Neutrophil (primary cell): ENCODE measurements around the gene ING1.

Source experiments
- H3K27ac ChIP-seq: fragments of 200-600 bp; sonication (generic); 2 replicates; pipeline ENCODE4 v1.5.1; 2016; ENCODE audit warnings: mild to moderate bottlenecking, moderate library complexity
- H3K27me3 ChIP-seq: fragments of 200-600 bp; sonication (generic); 2 replicates; pipeline ENCODE4 v1.6.0; 2016; ENCODE audit warnings: mild to moderate bottlenecking
- H3K36me3 ChIP-seq: fragments of 200-600 bp; sonication (generic); 2 replicates; pipeline ENCODE4 v1.5.1; 2017
- H3K4me1 ChIP-seq, 2 experiments: fragments of 200-600 bp in 1 of 2; sonication (generic) in 1 of 2; 1 replicate in 1 of 2; 2 replicates in 1 of 2; pipeline versions ENCODE4 v1.5.1 to v1.6.1; 2013 to 2016; ENCODE audit warnings: low read depth in 1 of 2, low read length in 1 of 2, mild to moderate bottlenecking in 1 of 2, moderate library complexity in 1 of 2; ENCODE audit not compliant: control insufficient read depth in 1 of 2, insufficient read depth in 1 of 2
- H3K4me3 ChIP-seq, 2 experiments: fragments of 200-600 bp in 1 of 2; sonication (generic) in 1 of 2; 1 replicate in 1 of 2; 2 replicates in 1 of 2; pipeline ENCODE4 v1.5.1; 2013 to 2016; ENCODE audit warnings: low read depth in 1 of 2, low read length in 1 of 2, mild to moderate bottlenecking in 1 of 2, moderate library complexity in 1 of 2
- H3K9me3 ChIP-seq: fragments of 200-600 bp; sonication (generic); 2 replicates; pipeline ENCODE4 v1.5.1; 2016
- TF ChIP-seq, protein P1 (sequence below): fragments of 200-600 bp; sonication (generic); IDR thresholded peaks from 2 replicates; pipeline ENCODE4 v1.5.1; 2016; ENCODE audit warnings: antibody characterized with exemption

Gene ING1

DNA sequence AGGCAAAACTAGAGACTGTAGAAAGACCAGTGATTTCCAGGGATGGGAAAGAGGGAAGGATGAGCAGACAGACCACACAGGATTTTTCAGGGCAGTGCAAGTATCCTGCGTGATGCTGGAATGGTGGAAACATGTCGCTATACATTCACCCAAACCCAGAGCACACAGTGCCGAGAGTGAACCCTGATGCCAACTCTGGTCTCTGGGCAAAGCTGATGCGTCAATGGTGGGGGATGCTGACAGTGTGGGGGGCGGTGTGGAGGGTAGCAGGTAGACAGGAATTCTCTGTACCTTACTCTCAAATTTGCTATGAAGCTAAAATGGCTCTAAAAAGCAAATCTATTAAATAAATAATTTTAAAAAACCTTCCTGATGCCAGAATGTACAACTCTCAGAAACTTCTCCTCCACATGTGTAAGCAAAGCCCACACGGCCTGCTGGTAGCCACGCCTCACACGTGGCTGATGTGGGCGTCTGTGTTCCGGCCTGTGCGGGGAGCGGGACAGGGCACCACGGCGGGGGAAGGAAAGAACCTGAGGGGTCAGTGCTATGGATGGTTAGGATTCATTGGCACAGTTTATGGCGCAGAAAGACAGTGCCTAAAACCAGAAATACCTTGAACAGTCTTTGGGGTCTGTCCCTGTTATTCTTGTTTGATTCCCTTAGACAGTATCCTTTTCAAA, 31.5 kb upstream of the ING1 start:
- H3K27ac ChIP-seq = no peak overlapping the region
- no peaks in the 10 kb centered on the region for H3K4me1 ChIP-seq
- H3K36me3 ChIP-seq = peaks cover 71% of the 10 kb centered on the region
- H3K27me3 ChIP-seq = no peaks in the 10 kb centered on the region
- TF ChIP-seq, protein P1, sequence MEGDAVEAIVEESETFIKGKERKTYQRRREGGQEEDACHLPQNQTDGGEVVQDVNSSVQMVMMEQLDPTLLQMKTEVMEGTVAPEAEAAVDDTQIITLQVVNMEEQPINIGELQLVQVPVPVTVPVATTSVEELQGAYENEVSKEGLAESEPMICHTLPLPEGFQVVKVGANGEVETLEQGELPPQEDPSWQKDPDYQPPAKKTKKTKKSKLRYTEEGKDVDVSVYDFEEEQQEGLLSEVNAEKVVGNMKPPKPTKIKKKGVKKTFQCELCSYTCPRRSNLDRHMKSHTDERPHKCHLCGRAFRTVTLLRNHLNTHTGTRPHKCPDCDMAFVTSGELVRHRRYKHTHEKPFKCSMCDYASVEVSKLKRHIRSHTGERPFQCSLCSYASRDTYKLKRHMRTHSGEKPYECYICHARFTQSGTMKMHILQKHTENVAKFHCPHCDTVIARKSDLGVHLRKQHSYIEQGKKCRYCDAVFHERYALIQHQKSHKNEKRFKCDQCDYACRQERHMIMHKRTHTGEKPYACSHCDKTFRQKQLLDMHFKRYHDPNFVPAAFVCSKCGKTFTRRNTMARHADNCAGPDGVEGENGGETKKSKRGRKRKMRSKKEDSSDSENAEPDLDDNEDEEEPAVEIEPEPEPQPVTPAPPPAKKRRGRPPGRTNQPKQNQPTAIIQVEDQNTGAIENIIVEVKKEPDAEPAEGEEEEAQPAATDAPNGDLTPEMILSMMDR = no peak
- H3K9me3 ChIP-seq = no peaks in the 10 kb centered on the region
- H3K4me3 ChIP-seq = no peak overlapping the region

- Histone ChIP-seq H3K27me3 (no peaks in the 10 kb centered on the region), H3K9me3 (no peaks in the 10 kb centered on the region), H3K4me1 (no peaks in the 10 kb centered on the region), H3K36me3 (peaks cover 76% of the 10 kb centered on the region), H3K4me3 (no peak overlapping the region), H3K27ac (no peak overlapping the region)
- TF ChIP-seq, protein P1 = no peak
These were observed 30.8 kb upstream of the ING1 start for GRCh38 chr13:110682746-110683145.

DNA sequence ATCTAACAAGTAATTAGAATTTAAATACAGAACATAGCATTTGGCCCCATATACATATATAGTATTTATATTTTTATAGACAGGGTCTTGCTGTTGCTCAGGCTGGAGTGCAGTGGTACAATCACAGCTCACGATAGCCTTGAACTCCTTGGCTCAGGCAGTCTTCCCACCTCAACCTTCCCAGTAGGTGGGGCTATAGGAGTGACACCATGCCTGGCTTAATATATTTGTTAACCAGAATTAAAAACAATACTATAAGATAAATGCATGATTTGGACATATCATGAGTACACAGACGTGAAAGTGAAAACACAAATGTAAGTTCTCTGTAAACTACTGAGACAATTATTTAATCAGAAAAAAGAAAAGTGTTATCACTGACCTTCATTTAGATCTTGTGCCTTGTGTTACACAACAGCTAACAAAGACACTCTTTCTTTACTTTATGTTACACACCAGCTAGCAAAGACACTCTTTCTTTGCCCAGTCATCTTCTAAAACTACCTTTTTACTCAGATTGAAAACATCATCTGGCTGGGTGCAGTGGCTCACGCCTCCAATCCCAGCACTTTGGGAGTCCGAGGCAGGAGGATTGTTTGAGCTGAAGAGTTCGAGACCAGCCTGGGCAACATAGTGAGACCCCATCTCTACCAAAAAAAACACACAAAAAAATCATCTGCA, 30.2 kb upstream of the ING1 start:
- H3K9me3 ChIP-seq = no peaks in the 10 kb centered on the region
- H3K36me3 ChIP-seq = peaks cover 75% of the 10 kb centered on the region
- no peak overlapping the region for H3K4me3 ChIP-seq
- H3K27me3 ChIP-seq = no peaks in the 10 kb centered on the region
- H3K4me1 ChIP-seq = no peaks in the 10 kb centered on the region
- H3K27ac ChIP-seq = no peak overlapping the region
- TF ChIP-seq, protein P1 = peak; percentile 23

DNA sequence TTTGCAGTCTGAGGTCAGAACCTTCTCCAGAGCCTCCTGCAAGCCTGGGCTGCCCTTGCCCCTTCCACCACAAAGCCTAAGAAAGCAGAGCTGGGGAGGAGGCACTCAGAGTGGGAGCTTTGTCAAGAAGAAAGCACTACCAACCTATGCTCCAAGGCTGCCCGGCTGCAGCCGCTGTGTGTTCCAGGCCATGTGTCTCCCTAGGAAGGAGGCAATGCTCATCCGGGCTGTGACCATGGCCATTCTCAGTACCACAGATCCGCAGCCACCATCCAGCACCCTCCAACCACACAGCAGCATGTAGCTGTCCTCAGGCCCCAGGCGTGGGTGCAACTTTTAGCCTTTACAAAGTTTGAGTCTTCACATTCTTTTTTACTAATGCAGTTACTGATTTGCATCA, 29.6 kb upstream of the ING1 start:
- Histone ChIP-seq H3K27me3 (no peaks in the 10 kb centered on the region), H3K36me3 (peaks cover 69% of the 10 kb centered on the region), H3K4me3 (no peak overlapping the region), H3K27ac (no peak overlapping the region), H3K9me3 (no peaks in the 10 kb centered on the region), H3K4me1 (no peaks in the 10 kb centered on the region)
- TF ChIP-seq, protein P1 = no peak

GRCh38 chr13:110684388-110685056, 29.0 kb upstream of the ING1 start:
- TF ChIP-seq, protein P1 = no peak
- H3K4me3 ChIP-seq = no peak overlapping the region
- H3K9me3 ChIP-seq = no peaks in the 10 kb centered on the region
- no peaks in the 10 kb centered on the region for H3K27me3 ChIP-seq
- H3K36me3 ChIP-seq = peaks cover 70% of the 10 kb centered on the region
- H3K27ac ChIP-seq = no peak overlapping the region
- no peaks in the 10 kb centered on the region for H3K4me1 ChIP-seq
